Activated CD8-positive, alpha-beta memory T cell treated with anti-CD3 and anti-CD28 coated beads for 48 hours (primary cell): ENCODE data around the gene FRS2.

ENCODE experiments used
- DNase-seq, 3 experiments: peaks; one replicate each; pipeline ENCODE4 v3.0.0-alpha.2; 2020; ENCODE audit warnings: low read depth in 2 of 3, low spot score in 2 of 3

The FRS2 gene

GRCh38 chr12:69524755-69525469 is 54.7 kb downstream of the FRS2 start:
- no peak for DNase-seq

GRCh38 chr12:69527506-69528272 is 57.5 kb downstream of the FRS2 start:
- DNase-seq = no peak

- DNase-seq = no peak
These were observed 58.8 kb downstream of the FRS2 start for GRCh38 chr12:69529021-69529420.

GRCh38 chr12:69533844-69534243 is 63.7 kb downstream of the FRS2 start:
- no peak for DNase-seq

GRCh38 chr12:69534389-69534822 is 64.2 kb downstream of the FRS2 start:
- DNase-seq = peak in 1 of 3 experiments; percentile 4

- no peak for DNase-seq
These were observed 70.8 kb downstream of the FRS2 start for GRCh38 chr12:69540987-69541386.

- no peak for DNase-seq
These were observed 73.9 kb downstream of the FRS2 start for GRCh38 chr12:69544087-69544486.

- DNase-seq = no peak
These were observed 74.9 kb downstream of the FRS2 start for GRCh38 chr12:69545081-69545480.

- DNase-seq = no peak
These were observed 76.7 kb downstream of the FRS2 start for GRCh38 chr12:69546693-69547438.

GRCh38 chr12:69548687-69549086 is 78.5 kb downstream of the FRS2 start:
- DNase-seq = no peak

- no peak for DNase-seq
These were observed 80.6 kb downstream of the FRS2 start for GRCh38 chr12:69550569-69551350.

GRCh38 chr12:69553628-69554248 is 83.5 kb downstream of the FRS2 start:
- DNase-seq = no peak

GRCh38 chr12:69555461-69555860 is 85.3 kb downstream of the FRS2 start:
- no peak for DNase-seq

GRCh38 chr12:69556383-69556782 is 86.2 kb downstream of the FRS2 start:
- no peak for DNase-seq

- DNase-seq = no peak
These were observed 93.1 kb downstream of the FRS2 start for GRCh38 chr12:69563166-69563762.

- DNase-seq = no peak
These were observed 96.4 kb downstream of the FRS2 start for GRCh38 chr12:69566603-69567002.

- DNase-seq = no peak
These were observed 99.0 kb downstream of the FRS2 start for GRCh38 chr12:69569236-69569635.

- DNase-seq = no peak
These were observed 99.9 kb downstream of the FRS2 start for GRCh38 chr12:69570000-69570516.

- DNase-seq = no peak
These were observed 100.6 kb downstream of the FRS2 start for GRCh38 chr12:69570545-69571399.
